Upper lobe of left lung (tissue), 6 donors: Measurements from ENCODE around the gene ARHGAP35. TPM values are rescaled to one million over a fixed set of nuclear protein-coding genes. Genes with fewer than 3 reads are reported as not detected.
"Not testable (repeated sequence)": the region's sequence is repeated elsewhere in the genome, so short reads cannot be mapped to it uniquely, and the experiment has no call there.

Experiments used
- ATAC-seq, 2 donors: fragments of 200-7000 bp; cut with Tn5 transposase; one replicate each; pipeline ENCODE4 v1.9.1; 2022; ENCODE audit warnings: mild to moderate bottlenecking in 2 of 2, moderate library complexity in 2 of 2; ENCODE audit not compliant: low FRiP score in 2 of 2
- DNase-seq, 2 donors: peaks; one replicate each; pipeline ENCODE4 v3.0.0-alpha.2; 2019 to 2020
- H3K27ac ChIP-seq, 4 donors: fragments of 200-600 bp; sonication (generic); one replicate each; pipeline ENCODE4 v1.5.1; 2016 to 2019
- H3K27me3 ChIP-seq, 4 donors: fragments of 200-600 bp; sonication (generic); one replicate each; pipeline ENCODE4 v1.5.1; 2017 to 2019
- H3K36me3 ChIP-seq, 4 donors: fragments of 200-600 bp; sonication (generic); one replicate each; pipeline ENCODE4 v1.5.1; 2016 to 2019
- H3K4me1 ChIP-seq, 4 donors: fragments of 200-600 bp; sonication (generic); one replicate each; pipeline ENCODE4 v1.5.1; 2018 to 2019
- H3K4me3 ChIP-seq, 4 donors: fragments of 200-600 bp; sonication (generic); one replicate each; pipeline ENCODE4 v1.5.1; 2017 to 2019; ENCODE audit warnings: mild to moderate bottlenecking in 2 of 4, moderate library complexity in 1 of 4
- H3K9me3 ChIP-seq, 4 donors: fragments of 200-600 bp; sonication (generic); one replicate each; pipeline ENCODE4 v1.5.1; 2018 to 2019
- CTCF ChIP-seq, 6 experiments: fragments of 450-650 bp in 4 of 6; fragments of 200-600 bp in 2 of 6; sonication (generic) in 2 of 6; IDR thresholded peaks; one replicate each; pipeline ENCODE4 v1.5.1; 2016 to 2019; ENCODE audit warnings: antibody characterized with exemption in 6 of 6
- EP300 ChIP-seq, 4 donors: sonication (generic); formaldehyde crosslinking; IDR thresholded peaks; one replicate each; pipeline ENCODE4 v1.5.1; 2017; ENCODE audit warnings: antibody characterized with exemption in 4 of 4, control low read depth in 2 of 4
- POLR2A ChIP-seq, 4 donors: fragments of 450-650 bp; IDR thresholded peaks; one replicate each; pipeline ENCODE4 v1.5.1; 2016 to 2017; ENCODE audit warnings: antibody characterized with exemption in 4 of 4, mild to moderate bottlenecking in 2 of 4
- POLR2AphosphoS5 ChIP-seq, 2 donors: sonication (generic); formaldehyde crosslinking; IDR thresholded peaks; one replicate each; pipeline ENCODE4 v1.5.1; 2017; ENCODE audit warnings: antibody characterized with exemption in 2 of 2
- WGBS, 2 donors: methylation state at CpG; one replicate each; pipeline ENCODE4 v1.1.5; 2017 to 2018; 5-methylcytosine and 5-hydroxymethylcytosine counted together
- total RNA-seq, 6 donors: library from RNA; depleted of rRNA in 4 of 6; stranded (reverse); fragments of >200 nt in 4 of 6; gene quantifications; one replicate each; pipeline versions ENCODE4 v1.1.0 to v1.2.1, GENCODE V29; 2016 to 2021
- donor health status: DM: no; HTN: no; CAD: no; lungs with moderate emphysema.
- donor health status: DM: no; HTN: yes; CAD: no; lungs with severe emphysema.

ARHGAP35 gene
- total RNA-seq, 6 donors from 2014 or later, result 56.0 to 80.6 (median 65.7) TPM

GRCh38 chr19:46850228-46851203 is 10.3 kb upstream of the ARHGAP35 start, which contains the start of gene AP2S1:
TSS of gene AP2S1 (minus strand) at chr19:46850846. CDS start at chr19:46850766, 80 bp downstream.
- ATAC-seq (peak; percentile 97 to 98), DNase-seq (peak; percentile 94 to 97)
- Histone ChIP-seq H3K4me1 (peaks cover 15 to 25% (median 20%) of the 10 kb centered on the region in 4 donors), H3K9me3 (no peaks in the 10 kb centered on the region), H3K27ac (peak within 1 kb of the TSS; percentile 89 to 96 (median 92)), H3K36me3 (peaks cover 0 to 12% (median 3%) of the 10 kb centered on the region in 4 donors), H3K27me3 (no peaks in the 10 kb centered on the region), H3K4me3 (peak within 1 kb of the TSS; percentile 87 to 98 (median 95))
- WGBS, 2 donors, result 0 to 1% methylated on average over 22 to 50 of the region's 53 CpGs
- peak; percentile 84 to 85 for TF ChIP-seq POLR2AphosphoS5 (IDR thresholded peaks at IDR 0.05)
- TF ChIP-seq CTCF (IDR thresholded peaks at IDR 0.05), result peak in 2 of 6 experiments; percentile 15 to 23
- peak in 1 of 4 donors; percentile 29 for TF ChIP-seq EP300 (IDR thresholded peaks at IDR 0.05)
- peak in 3 of 4 donors; percentile 69 to 87 (median 75) for TF ChIP-seq POLR2A (IDR thresholded peaks at IDR 0.05)

GRCh38 chr19:46852830-46853229 is 8.0 kb upstream of the ARHGAP35 start:
- Histone ChIP-seq H3K9me3 (no peaks in the 10 kb centered on the region), H3K27me3 (no peaks in the 10 kb centered on the region), H3K4me3 (no peak overlapping the region), H3K4me1 (peaks cover 26 to 35% (median 33%) of the 10 kb centered on the region in 4 donors), H3K36me3 (peaks cover 0 to 1% (median under 1%) of the 10 kb centered on the region in 4 donors), H3K27ac (no peak overlapping the region)
- no peak for DNase-seq
- no peak for ATAC-seq
- TF ChIP-seq CTCF (IDR thresholded peaks at IDR 0.05) (no peak), POLR2A (IDR thresholded peaks at IDR 0.05) (no peak), POLR2AphosphoS5 (IDR thresholded peaks at IDR 0.05) (no peak), EP300 (IDR thresholded peaks at IDR 0.05) (no peak)
- 82 to 89% methylated on average over 1 of the region's 1 CpG for WGBS, 2 donors

GRCh38 chr19:46854698-46855097 is 6.1 kb upstream of the ARHGAP35 start:
- H3K36me3 ChIP-seq, H3K9me3 ChIP-seq, ATAC-seq, H3K27me3 ChIP-seq, DNase-seq, H3K4me3 ChIP-seq, H3K27ac ChIP-seq: not testable (repeated sequence)
- 87 to 89% methylated on average over 13 of the region's 13 CpGs for WGBS, 2 donors
- peaks cover 16 to 30% (median 26%) of the 10 kb centered on the region in 4 donors for H3K4me1 ChIP-seq

GRCh38 chr19:46856062-46857022 is 4.5 kb upstream of the ARHGAP35 start:
- no peaks in the 10 kb centered on the region for H3K27me3 ChIP-seq
- TF ChIP-seq POLR2A (IDR thresholded peaks at IDR 0.05) (peak in 1 of 4 donors; percentile 21), POLR2AphosphoS5 (IDR thresholded peaks at IDR 0.05) (peak; percentile 25 to 58), CTCF (IDR thresholded peaks at IDR 0.05) (peak; percentile 45 to 84 (median 71)), EP300 (IDR thresholded peaks at IDR 0.05) (peak in 1 of 4 donors; percentile 49)
- H3K9me3 ChIP-seq, result no peaks in the 10 kb centered on the region
- ATAC-seq (peak; percentile 85 to 91), DNase-seq (peak; percentile 94 to 98)
- no peaks in the 10 kb centered on the region for H3K36me3 ChIP-seq
- 6% methylated on average over 33 to 41 of the region's 41 CpGs for WGBS, 2 donors
- peaks cover 16 to 29% (median 23%) of the 10 kb centered on the region in 4 donors for H3K4me1 ChIP-seq
- peak overlapping the region in 3 of 4 donors; percentile 31 to 43 (median 43) for H3K4me3 ChIP-seq
- H3K27ac ChIP-seq, result peak overlapping the region; percentile 74 to 84 (median 79)
